Vagina (tissue), 2 donors: ENCODE measurements around the gene SRSF9. TPM values are rescaled to one million over a fixed set of nuclear protein-coding genes. Genes with fewer than 3 reads are reported as not detected.
A peak's percentile ranks its signal among the peaks of the same experiment; 100 is the strongest.
"Not testable (repeated sequence)": the region's sequence is repeated elsewhere in the genome, so short reads cannot be mapped to it uniquely, and the experiment has no call there.

Experiments used
- DNase-seq, 2 donors: peaks; one replicate each; pipeline ENCODE4 v3.0.0-alpha.2; 2017; ENCODE audit errors: extremely low spot score in 2 of 2
- H3K27ac ChIP-seq: fragments of 200-600 bp; sonication (generic); one replicate; pipeline ENCODE4 v1.5.1; 2019
- H3K27me3 ChIP-seq: fragments of 200-600 bp; sonication (generic); one replicate; pipeline ENCODE4 v1.5.1; 2019
- H3K36me3 ChIP-seq, 2 donors: fragments of 200-600 bp; sonication (generic); one replicate each; pipeline ENCODE4 v1.5.1; 2017 to 2019
- H3K4me1 ChIP-seq: fragments of 200-600 bp; sonication (generic); one replicate; pipeline ENCODE4 v1.5.1; 2019
- H3K4me3 ChIP-seq, 2 donors: fragments of 200-600 bp; sonication (generic); 1 replicate in 1 of 2; 2 replicates in 1 of 2; pipeline ENCODE4 v1.5.1; 2016 to 2019
- H3K9me3 ChIP-seq: fragments of 200-600 bp; sonication (generic); one replicate; pipeline ENCODE4 v1.5.1; 2019
- CTCF ChIP-seq, 3 experiments: fragments of 450-650 bp in 2 of 3; fragments of 200-600 bp in 1 of 3; sonication (generic) in 1 of 3; IDR thresholded peaks; one replicate each; pipeline ENCODE4 v1.5.1; 2017 to 2019; ENCODE audit warnings: antibody characterized with exemption in 3 of 3, mild to moderate bottlenecking in 2 of 3, moderate library complexity in 2 of 3
- POLR2A ChIP-seq, 2 donors: fragments of 450-650 bp; IDR thresholded peaks; one replicate each; pipeline ENCODE4 v1.6.1; 2017; ENCODE audit warnings: antibody characterized with exemption in 2 of 2, mild to moderate bottlenecking in 2 of 2, moderate library complexity in 2 of 2
- POLR2AphosphoS5 ChIP-seq, 2 donors: sonication (generic); formaldehyde crosslinking; IDR thresholded peaks; one replicate each; pipeline ENCODE4 v1.9.0; 2017; ENCODE audit warnings: antibody characterized with exemption in 2 of 2, mild to moderate bottlenecking in 2 of 2, low read depth in 1 of 2; ENCODE audit not compliant: insufficient read depth in 1 of 2
- intact Hi-C: fragments of 100-400 bp; cut with DNase I; formaldehyde crosslinking; loops from one replicate; pipeline ENCODE4 v1.15.1; 2023
- total RNA-seq: library from RNA; depleted of rRNA; stranded (reverse); fragments of >200 nt; gene quantifications from one replicate; pipeline ENCODE4 v1.2.3, GENCODE V29; 2016

Gene SRSF9, protein sequence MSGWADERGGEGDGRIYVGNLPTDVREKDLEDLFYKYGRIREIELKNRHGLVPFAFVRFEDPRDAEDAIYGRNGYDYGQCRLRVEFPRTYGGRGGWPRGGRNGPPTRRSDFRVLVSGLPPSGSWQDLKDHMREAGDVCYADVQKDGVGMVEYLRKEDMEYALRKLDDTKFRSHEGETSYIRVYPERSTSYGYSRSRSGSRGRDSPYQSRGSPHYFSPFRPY
- 105 TPM for total RNA-seq

DNA sequence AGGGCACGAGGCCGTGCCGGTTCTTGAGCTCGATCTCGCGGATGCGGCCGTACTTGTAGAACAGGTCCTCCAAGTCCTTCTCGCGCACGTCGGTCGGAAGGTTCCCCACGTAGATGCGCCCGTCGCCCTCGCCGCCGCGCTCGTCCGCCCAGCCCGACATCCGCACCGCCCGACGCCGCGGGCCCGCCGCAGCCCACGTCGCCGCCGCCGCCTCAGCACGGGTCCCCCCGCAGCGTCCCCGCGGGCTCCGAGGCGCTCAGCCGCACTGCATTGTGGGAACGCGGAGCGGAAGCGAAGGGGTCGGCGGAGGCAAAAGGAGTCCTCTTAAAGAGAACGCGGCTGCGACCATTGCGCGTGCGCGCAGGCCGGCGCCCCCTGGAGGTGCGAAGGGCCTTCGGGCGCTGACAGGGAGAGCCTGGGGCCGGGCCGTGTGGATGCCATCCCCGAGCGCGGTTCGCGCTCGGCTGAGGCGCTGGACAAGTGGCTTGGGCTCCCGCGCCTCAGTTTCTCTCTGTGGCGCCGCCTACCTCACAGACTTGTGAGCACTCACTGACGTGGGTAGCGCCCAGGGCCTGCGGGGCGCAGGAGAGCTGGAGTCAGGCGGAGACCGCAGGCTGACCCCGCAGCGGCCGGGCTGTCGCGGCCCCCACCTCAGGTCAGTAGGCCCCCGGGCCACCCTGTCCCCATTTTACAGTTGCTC lies at the start of gene SRSF9:
TSS of gene SRSF9 (minus strand) at position 299 of the 700 bp plus-strand sequence. CDS start at position 160, 139 bp downstream.
- intact Hi-C loops = no loop called here
- H3K36me3 ChIP-seq = peaks cover 0 to 8% of the 10 kb centered on the region in 2 donors
- TF ChIP-seq CTCF (IDR thresholded peaks at IDR 0.05) = peak; percentile 35 to 89 (median 83)
- TF ChIP-seq POLR2A (IDR thresholded peaks at IDR 0.05) = peak in 1 of 2 donors; percentile 75
- peak; percentile 82 to 85 for TF ChIP-seq POLR2AphosphoS5 (IDR thresholded peaks at IDR 0.05; ENCODE audit: insufficient read depth in 1 of 2, low read depth in 1 of 2)
- H3K4me1 ChIP-seq = peaks cover 44% of the 10 kb centered on the region
- peak within 1 kb of the TSS; percentile 93 for H3K27ac ChIP-seq
- peak within 1 kb of the TSS; percentile 92 for H3K4me3 ChIP-seq
- no peaks in the 10 kb centered on the region for H3K27me3 ChIP-seq
- H3K9me3 ChIP-seq = no peaks in the 10 kb centered on the region
- peak in 1 of 2 donors; percentile 91 for DNase-seq

DNA sequence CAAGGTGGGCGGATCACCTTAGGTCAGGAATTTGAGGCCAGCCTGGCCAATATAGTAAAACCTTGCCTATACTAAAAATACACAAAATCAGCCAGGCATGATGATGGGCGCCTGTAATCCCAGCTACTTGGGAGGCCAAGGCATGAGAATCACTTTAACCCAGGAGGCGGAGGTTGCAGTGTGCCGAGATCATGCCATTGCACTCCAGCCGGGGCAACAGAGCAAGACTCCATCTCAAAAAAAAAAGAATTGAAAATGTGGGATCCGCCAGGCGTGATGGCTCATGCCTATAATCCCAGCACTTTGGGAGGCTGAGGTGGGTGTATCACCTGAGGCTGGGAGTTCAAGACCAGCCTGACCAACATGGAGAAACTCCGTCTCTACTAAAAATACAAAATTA lies 49.8 kb upstream of the SRSF9 start:
- peaks cover 0 to 25% of the 10 kb centered on the region in 2 donors for H3K36me3 ChIP-seq
- H3K4me1 ChIP-seq, H3K9me3 ChIP-seq, H3K27me3 ChIP-seq, DNase-seq, H3K4me3 ChIP-seq, intact Hi-C loops, H3K27ac ChIP-seq: not testable (repeated sequence)

GRCh38 chr12:120515496-120515895 lies 45.9 kb upstream of the SRSF9 start:
- intact Hi-C loops = no loop called here
- Histone ChIP-seq H3K27ac (no peak overlapping the region), H3K9me3 (no peaks in the 10 kb centered on the region), H3K4me3 (no peak overlapping the region), H3K36me3 (peaks cover 0 to 44% of the 10 kb centered on the region in 2 donors), H3K4me1 (no peaks in the 10 kb centered on the region), H3K27me3 (no peaks in the 10 kb centered on the region)
- TF ChIP-seq POLR2AphosphoS5 (IDR thresholded peaks at IDR 0.05; ENCODE audit: insufficient read depth in 1 of 2, low read depth in 1 of 2) (no peak), CTCF (IDR thresholded peaks at IDR 0.05) (no peak), POLR2A (IDR thresholded peaks at IDR 0.05) (no peak)
- DNase-seq = no peak

GRCh38 chr12:120514002-120514401 lies 44.5 kb upstream of the SRSF9 start:
- no peak for DNase-seq
- TF ChIP-seq POLR2A (IDR thresholded peaks at IDR 0.05) (no peak), POLR2AphosphoS5 (IDR thresholded peaks at IDR 0.05; ENCODE audit: insufficient read depth in 1 of 2, low read depth in 1 of 2) (no peak), CTCF (IDR thresholded peaks at IDR 0.05) (no peak)
- Histone ChIP-seq H3K9me3 (no peaks in the 10 kb centered on the region), H3K4me1 (no peaks in the 10 kb centered on the region), H3K27me3 (no peaks in the 10 kb centered on the region), H3K36me3 (peaks cover 0 to 58% of the 10 kb centered on the region in 2 donors), H3K4me3 (no peak overlapping the region), H3K27ac (no peak overlapping the region)
- intact Hi-C loops = no loop called here

DNA sequence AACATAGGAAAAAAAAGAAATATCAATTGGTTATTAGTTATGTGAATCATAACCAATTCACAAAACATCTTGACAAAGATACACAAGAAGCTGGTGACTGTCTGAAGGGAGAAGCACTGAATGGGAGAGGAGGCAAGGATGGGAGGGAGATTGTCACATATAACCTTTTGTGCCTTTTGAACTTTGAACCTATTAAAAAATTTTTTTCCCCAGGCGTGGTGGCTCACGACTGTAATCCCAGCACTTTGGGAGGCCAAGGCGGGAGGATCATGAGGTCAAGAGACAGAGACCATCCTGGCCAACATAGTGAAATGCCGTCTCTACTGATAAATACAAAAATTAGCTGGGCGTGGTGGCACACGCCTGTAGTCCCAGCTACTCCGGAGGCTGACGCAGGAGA lies 39.0 kb upstream of the SRSF9 start:
- Histone ChIP-seq H3K4me3 (no peak overlapping the region), H3K36me3 (peaks cover 0 to 49% of the 10 kb centered on the region in 2 donors), H3K9me3 (no peaks in the 10 kb centered on the region), H3K4me1 (no peaks in the 10 kb centered on the region), H3K27ac (no peak overlapping the region), H3K27me3 (no peaks in the 10 kb centered on the region)
- TF ChIP-seq CTCF (IDR thresholded peaks at IDR 0.05) = no peak
- TF ChIP-seq POLR2A (IDR thresholded peaks at IDR 0.05) = no peak
- no peak for TF ChIP-seq POLR2AphosphoS5 (IDR thresholded peaks at IDR 0.05; ENCODE audit: insufficient read depth in 1 of 2, low read depth in 1 of 2)
- intact Hi-C loops = no loop called here
- DNase-seq = no peak
